HG02970 (cell line): ENCODE data around the gene SLC5A8.
"Not testable (repeated sequence)": the region's sequence is repeated elsewhere in the genome, so short reads cannot be mapped to it uniquely, and the experiment has no call there.

ENCODE experiments used
- ATAC-seq: cut with Tn5 transposase; IDR thresholded peaks from one replicate; pipeline ENCODE4 v1.9.1; 2021; ENCODE audit warnings: mild to moderate bottlenecking, moderate library complexity, moderate number of reproducible peaks; ENCODE audit not compliant: unreplicated experiment, low FRiP score

SLC5A8 gene

DNA sequence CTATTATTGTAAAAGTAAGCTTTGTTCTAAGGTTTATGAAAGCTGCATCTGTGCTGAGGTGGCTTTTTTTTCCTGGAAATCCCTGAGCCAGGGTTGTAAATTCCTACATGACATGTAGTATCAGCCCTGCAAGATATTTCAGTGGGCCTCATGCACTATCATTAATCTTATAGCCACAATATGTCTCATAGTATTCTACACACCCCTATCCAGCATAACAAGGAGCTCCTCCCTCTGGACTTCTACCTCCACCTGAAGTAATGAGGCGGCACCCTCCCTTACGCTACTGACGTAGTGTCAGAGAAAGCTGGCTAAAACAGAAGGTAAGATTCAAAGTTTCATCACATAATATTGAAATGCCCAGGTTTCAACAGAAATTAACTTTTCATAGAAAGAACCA, 35.5 kb downstream of the SLC5A8 start:
- ATAC-seq = no peak

DNA sequence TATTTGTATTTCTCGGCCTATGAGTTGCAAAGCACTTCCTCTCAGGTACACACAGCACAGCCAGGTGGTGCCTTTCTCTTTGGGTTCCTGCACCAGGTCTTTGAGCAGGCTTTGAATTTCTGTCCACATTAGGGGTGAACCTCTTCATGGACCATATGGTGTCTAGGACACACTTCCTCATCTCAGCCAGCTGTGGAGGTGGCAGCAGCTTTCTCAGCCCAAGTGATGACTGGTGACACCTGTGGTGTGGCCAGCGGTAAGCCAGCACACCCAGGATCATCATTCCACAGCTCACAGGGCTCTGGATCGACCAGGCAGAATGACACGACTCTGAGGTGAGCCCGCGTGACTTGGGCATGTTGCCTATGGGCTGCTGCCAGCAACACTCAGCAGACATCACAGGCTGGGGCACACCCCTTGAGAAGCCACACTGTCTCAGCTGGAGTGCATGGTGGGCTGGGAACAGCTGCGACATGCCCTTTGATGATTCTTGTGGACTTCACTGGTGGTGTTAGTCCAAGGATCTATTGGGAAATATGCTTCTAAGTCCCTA, 36.8 kb downstream of the SLC5A8 start:
- ATAC-seq = no peak

DNA sequence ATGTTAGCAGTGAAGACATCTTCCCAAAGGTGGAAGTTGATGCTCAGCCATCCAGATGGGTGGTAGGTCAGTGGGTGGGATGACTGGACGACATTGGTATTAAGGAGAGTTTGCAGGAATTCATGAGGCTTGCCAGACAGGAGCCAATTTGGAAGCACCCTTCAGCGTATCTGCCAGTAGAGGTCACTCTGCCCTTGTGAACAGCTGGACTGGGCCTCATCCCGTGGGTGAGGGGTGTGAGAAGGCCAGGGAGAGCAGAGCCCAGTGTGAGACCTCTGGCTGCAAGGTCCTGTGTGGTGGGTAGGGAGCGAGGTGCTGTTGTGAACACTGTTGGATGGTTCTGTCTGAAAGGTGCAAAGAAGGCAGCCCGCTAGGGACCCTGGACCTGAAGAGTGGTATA, 37.7 kb downstream of the SLC5A8 start:
- no peak for ATAC-seq

DNA sequence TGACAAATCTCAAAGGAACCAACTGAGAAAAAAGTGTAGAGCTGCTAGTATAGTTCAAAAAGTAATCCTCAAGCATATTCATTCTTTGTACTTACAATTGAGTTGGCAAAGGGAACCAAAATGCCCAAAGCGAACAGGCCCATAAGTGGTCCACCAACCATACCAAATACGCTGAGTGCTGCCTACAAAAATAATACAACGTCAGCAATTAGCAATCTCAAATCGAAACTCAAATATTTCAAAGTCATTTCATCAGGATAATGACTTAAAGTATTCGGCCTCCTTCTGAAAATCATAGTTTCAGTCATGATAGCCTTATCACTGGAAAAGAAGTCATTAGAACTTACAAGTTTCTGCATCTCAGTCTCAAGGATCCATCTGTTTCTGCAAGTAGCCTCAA, 42.0 kb downstream of the SLC5A8 start:
- ATAC-seq = no peak

- ATAC-seq = no peak
Observed at GRCh38 chr12:101166866-101167265, 43.2 kb downstream of the SLC5A8 start.

DNA sequence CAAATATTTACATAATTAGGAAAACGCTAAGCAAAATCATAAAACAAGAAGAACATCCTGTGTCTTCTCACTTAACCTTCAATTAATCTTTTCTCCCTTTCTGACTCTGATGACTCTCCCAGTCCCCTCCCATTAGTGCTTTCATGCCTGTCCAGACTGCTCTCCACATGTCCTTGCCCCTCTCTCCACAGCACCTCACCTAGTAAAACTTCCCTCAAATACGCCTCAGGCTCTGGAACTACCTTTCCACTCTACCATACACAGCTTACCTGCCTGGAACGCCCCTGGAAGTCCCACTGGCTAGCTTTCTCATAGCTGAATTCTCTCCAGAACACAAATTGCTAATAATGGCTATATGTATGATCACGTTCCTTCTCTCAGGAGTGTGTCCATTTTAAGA, 44.7 kb downstream of the SLC5A8 start:
- no peak for ATAC-seq

- ATAC-seq = not testable (repeated sequence)
Observed at GRCh38 chr12:101145777-101146431, 64.1 kb downstream of the SLC5A8 start.

GRCh38 chr12:101127521-101128219, 82.4 kb downstream of the SLC5A8 start:
- ATAC-seq = no peak

DNA sequence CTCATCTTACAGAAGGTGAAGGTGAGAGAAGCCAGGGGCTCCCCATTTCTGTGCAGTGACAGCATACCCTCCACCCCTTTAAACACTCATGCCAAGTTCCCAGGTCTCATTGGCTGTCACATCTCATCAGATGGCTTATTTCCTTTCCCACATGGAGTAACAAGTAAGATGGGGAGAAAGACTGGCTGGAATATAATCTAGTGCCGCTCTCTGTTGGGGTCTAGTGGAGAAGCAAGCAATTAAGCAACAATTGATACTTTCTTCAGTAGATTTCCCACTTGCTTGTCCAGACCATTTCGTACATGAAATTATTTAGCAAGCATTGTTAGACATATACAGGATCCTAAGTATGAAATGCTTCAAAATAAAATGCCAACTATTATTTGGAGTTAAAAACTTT, 92.2 kb downstream of the SLC5A8 start:
- ATAC-seq = no peak

- no peak for ATAC-seq
Observed at GRCh38 chr12:101116911-101117310, 93.1 kb downstream of the SLC5A8 start.

DNA sequence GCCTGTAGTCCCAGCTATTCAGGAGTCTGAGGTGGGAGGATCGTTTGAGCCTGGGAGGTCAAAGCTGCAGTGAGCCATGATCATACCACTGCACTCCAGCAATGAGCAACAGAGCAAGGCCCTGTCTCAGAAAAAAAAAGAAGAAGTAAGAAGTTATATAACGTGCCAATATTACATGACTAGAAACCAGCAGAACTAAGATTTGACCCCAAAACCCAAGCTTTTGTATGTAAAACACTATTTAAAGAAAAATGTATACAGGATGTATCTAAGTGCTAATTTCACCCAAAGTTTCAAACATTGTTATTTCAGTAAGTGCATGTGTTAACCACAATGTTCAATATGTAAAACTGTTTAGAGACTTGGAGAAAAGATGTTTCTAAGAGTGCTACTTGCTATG, 94.7 kb downstream of the SLC5A8 start:
- no peak for ATAC-seq

DNA sequence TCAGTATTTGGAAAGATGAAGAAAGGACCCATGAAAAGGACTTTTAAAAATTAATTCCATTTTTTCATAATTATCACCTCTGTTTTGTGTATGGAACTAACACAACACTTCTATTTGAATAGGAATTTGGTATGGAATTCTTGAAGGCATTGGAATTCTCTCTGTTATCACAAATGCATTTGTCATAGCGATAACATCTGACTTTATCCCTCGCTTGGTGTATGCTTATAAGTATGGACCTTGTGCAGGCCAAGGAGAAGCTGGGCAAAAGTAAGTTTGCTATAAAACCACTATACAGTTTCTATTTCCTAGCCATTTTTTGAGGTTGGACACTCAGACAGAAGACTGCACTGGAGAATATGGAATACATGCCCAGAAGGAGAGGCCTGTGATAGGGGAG, 98.6 kb downstream of the SLC5A8 start:
- ATAC-seq = no peak

DNA sequence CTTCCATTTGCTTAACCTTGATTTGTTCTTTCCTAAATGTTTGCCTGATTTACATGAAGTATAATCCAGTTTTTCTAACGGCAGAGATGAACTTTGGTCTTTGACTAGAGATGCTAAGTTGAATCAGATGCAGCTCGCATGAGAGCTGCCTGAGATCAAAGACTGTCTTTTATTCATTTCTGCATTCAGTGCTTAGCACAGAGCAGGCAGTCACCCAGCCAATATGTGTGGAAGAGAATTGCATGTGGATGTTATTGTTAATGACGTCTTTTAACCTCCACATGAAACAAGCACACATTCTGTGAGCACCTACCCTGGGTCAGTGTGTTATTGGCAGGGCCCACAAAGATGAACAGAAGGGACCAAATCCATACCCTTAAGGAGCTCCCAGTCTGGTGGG, 99.2 kb downstream of the SLC5A8 start:
- ATAC-seq = no peak

DNA sequence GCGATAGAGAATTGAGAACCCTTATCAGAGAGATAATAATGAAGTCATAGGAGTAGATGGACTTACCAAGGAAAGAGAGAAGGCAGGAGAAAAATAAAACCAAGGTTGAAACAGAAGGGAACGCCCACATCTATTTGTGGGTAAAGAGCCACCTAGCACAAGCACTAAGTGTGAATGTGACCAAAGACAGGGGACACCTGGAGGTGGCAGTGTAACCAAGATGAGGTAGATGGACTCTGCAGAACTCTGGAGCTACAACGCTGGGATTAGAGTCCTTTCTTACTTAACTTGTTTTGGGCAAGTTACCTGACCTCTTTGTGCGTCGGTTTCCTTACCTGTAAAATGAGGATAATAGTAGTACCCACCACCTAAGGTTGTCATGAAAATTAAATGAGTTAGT, 101.9 kb downstream of the SLC5A8 start:
- no peak for ATAC-seq

DNA sequence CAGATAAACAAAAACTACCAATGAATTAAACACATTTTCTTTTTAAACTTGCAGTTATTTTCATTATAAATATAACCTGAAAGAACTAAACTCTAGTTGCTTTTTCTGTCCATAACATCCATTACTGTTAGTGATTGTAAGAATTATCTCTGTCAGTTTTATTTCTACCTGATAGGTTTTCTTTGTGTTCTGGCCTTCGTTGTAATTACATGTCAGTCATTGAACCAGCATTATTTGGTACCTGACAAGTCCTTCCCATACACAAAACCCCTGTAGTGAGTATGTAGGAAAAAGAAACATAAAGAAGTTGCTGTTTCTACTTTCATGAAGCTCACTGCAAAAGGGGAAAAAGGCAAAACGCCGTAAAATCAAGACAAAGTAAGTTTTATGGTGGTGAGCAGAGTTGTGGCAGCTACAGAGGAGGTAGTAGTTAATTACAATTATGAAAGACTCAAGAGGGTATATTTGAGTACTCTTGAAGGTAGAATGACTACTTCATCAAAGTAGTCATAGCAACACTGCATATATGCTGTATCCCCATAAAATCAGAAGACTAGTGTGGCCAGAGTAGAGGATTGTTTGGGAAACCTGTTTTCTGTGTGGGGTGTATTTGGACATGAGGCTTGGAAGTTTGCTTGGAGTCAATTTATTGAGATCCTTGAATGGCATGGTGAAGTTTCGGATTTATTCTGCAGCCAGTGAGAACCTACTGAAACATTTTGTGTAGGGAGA, 102.8 kb downstream of the SLC5A8 start:
- ATAC-seq = no peak
